Measurements from ENCODE around the gene DERA. TPM values are rescaled to one million over a fixed set of nuclear protein-coding genes. Genes with fewer than 3 reads are reported as not detected.
"Not testable (repeated sequence)": the region's sequence is repeated elsewhere in the genome, so short reads cannot be mapped to it uniquely, and the experiment has no call there.

The DERA gene
- total RNA-seq, 1 experiment from 2014 or later: 34.7 TPM

GRCh38 chr12:15928870-15929571, 17.9 kb downstream of the DERA start:
- Histone ChIP-seq H3K36me3 (replicated peaks; ENCODE audit: control insufficient read depth, insufficient read depth, low read length) (no peaks in the 10 kb centered on the region), H3K4me3 (ENCODE audit: insufficient read depth, low read depth, low read length) (no peak overlapping the region), H3K27me3 (ENCODE audit: control insufficient read depth, insufficient read depth, low read length) (no peaks in the 10 kb centered on the region)
- peak; percentile 42 for DNase-seq

GRCh38 chr12:15931590-15932053, 20.5 kb downstream of the DERA start:
- H3K27me3 ChIP-seq (ENCODE audit: control insufficient read depth, insufficient read depth, low read length): no peaks in the 10 kb centered on the region
- DNase-seq: no peak
- no peaks in the 10 kb centered on the region for H3K36me3 ChIP-seq (replicated peaks; ENCODE audit: control insufficient read depth, insufficient read depth, low read length)
- no peak overlapping the region for H3K4me3 ChIP-seq (ENCODE audit: insufficient read depth, low read depth, low read length)

GRCh38 chr12:15932327-15932726, 21.2 kb downstream of the DERA start:
- Histone ChIP-seq H3K36me3 (replicated peaks; ENCODE audit: control insufficient read depth, insufficient read depth, low read length) (no peaks in the 10 kb centered on the region), H3K27me3 (ENCODE audit: control insufficient read depth, insufficient read depth, low read length) (no peaks in the 10 kb centered on the region), H3K4me3 (ENCODE audit: insufficient read depth, low read depth, low read length) (no peak overlapping the region)
- DNase-seq: no peak

GRCh38 chr12:15932971-15933370, 21.8 kb downstream of the DERA start:
- Histone ChIP-seq H3K36me3 (replicated peaks; ENCODE audit: control insufficient read depth, insufficient read depth, low read length) (no peaks in the 10 kb centered on the region), H3K27me3 (ENCODE audit: control insufficient read depth, insufficient read depth, low read length) (no peaks in the 10 kb centered on the region), H3K4me3 (ENCODE audit: insufficient read depth, low read depth, low read length) (no peak overlapping the region)
- DNase-seq: no peak

GRCh38 chr12:15933751-15934150, 22.6 kb downstream of the DERA start:
- Histone ChIP-seq H3K36me3 (replicated peaks; ENCODE audit: control insufficient read depth, insufficient read depth, low read length) (no peaks in the 10 kb centered on the region), H3K4me3 (ENCODE audit: insufficient read depth, low read depth, low read length) (no peak overlapping the region), H3K27me3 (ENCODE audit: control insufficient read depth, insufficient read depth, low read length) (no peaks in the 10 kb centered on the region)
- DNase-seq: no peak

- H3K27me3 ChIP-seq (ENCODE audit: control insufficient read depth, insufficient read depth, low read length): no peaks in the 10 kb centered on the region
- DNase-seq: no peak
- H3K36me3 ChIP-seq (replicated peaks; ENCODE audit: control insufficient read depth, insufficient read depth, low read length): no peaks in the 10 kb centered on the region
- no peak overlapping the region for H3K4me3 ChIP-seq (ENCODE audit: insufficient read depth, low read depth, low read length)
These were observed 25.6 kb downstream of the DERA start for GRCh38 chr12:15936751-15937150.

GRCh38 chr12:15937902-15938301, 26.8 kb downstream of the DERA start:
- Histone ChIP-seq H3K36me3 (replicated peaks; ENCODE audit: control insufficient read depth, insufficient read depth, low read length) (no peaks in the 10 kb centered on the region), H3K4me3 (ENCODE audit: insufficient read depth, low read depth, low read length) (no peak overlapping the region), H3K27me3 (ENCODE audit: control insufficient read depth, insufficient read depth, low read length) (no peaks in the 10 kb centered on the region)
- no peak for DNase-seq

- no peaks in the 10 kb centered on the region for H3K36me3 ChIP-seq (replicated peaks; ENCODE audit: control insufficient read depth, insufficient read depth, low read length)
- H3K27me3 ChIP-seq (ENCODE audit: control insufficient read depth, insufficient read depth, low read length): no peaks in the 10 kb centered on the region
- no peak overlapping the region for H3K4me3 ChIP-seq (ENCODE audit: insufficient read depth, low read depth, low read length)
- no peak for DNase-seq
These were observed 28.0 kb downstream of the DERA start for GRCh38 chr12:15939111-15939510.

- no peak for DNase-seq
- H3K4me3 ChIP-seq (ENCODE audit: insufficient read depth, low read depth, low read length): no peak overlapping the region
- H3K27me3 ChIP-seq (ENCODE audit: control insufficient read depth, insufficient read depth, low read length): no peaks in the 10 kb centered on the region
- no peaks in the 10 kb centered on the region for H3K36me3 ChIP-seq (replicated peaks; ENCODE audit: control insufficient read depth, insufficient read depth, low read length)
These were observed 31.3 kb downstream of the DERA start for GRCh38 chr12:15942475-15942874.

GRCh38 chr12:15943519-15943918, 32.4 kb downstream of the DERA start:
- not testable (repeated sequence) for DNase-seq; H3K27me3 ChIP-seq (ENCODE audit: control insufficient read depth, insufficient read depth, low read length)

GRCh38 chr12:15948461-15948860, 37.3 kb downstream of the DERA start:
- H3K4me3 ChIP-seq (ENCODE audit: insufficient read depth, low read depth, low read length); DNase-seq; H3K36me3 ChIP-seq (replicated peaks; ENCODE audit: control insufficient read depth, insufficient read depth, low read length); H3K27me3 ChIP-seq (ENCODE audit: control insufficient read depth, insufficient read depth, low read length): not testable (repeated sequence)

More at GRCh38 chr12:15943519-15943918, 32.4 kb downstream of the DERA start:
- not testable (repeated sequence) for H3K36me3 ChIP-seq (replicated peaks; ENCODE audit: control insufficient read depth, insufficient read depth, low read length); H3K4me3 ChIP-seq (ENCODE audit: insufficient read depth, low read depth, low read length)

GRCh38 chr12:15955281-15955680, 44.1 kb downstream of the DERA start:
- Histone ChIP-seq H3K36me3 (replicated peaks; ENCODE audit: control insufficient read depth, insufficient read depth, low read length) (no peaks in the 10 kb centered on the region), H3K27me3 (ENCODE audit: control insufficient read depth, insufficient read depth, low read length) (no peaks in the 10 kb centered on the region), H3K4me3 (ENCODE audit: insufficient read depth, low read depth, low read length) (no peak overlapping the region)
- no peak for DNase-seq

- no peak for DNase-seq
- no peaks in the 10 kb centered on the region for H3K27me3 ChIP-seq (ENCODE audit: control insufficient read depth, insufficient read depth, low read length)
- H3K4me3 ChIP-seq (ENCODE audit: insufficient read depth, low read depth, low read length): no peak overlapping the region
- no peaks in the 10 kb centered on the region for H3K36me3 ChIP-seq (replicated peaks; ENCODE audit: control insufficient read depth, insufficient read depth, low read length)
These were observed 44.9 kb downstream of the DERA start for GRCh38 chr12:15956010-15956409.

- Histone ChIP-seq H3K36me3 (replicated peaks; ENCODE audit: control insufficient read depth, insufficient read depth, low read length) (no peaks in the 10 kb centered on the region), H3K27me3 (ENCODE audit: control insufficient read depth, insufficient read depth, low read length) (no peaks in the 10 kb centered on the region), H3K4me3 (ENCODE audit: insufficient read depth, low read depth, low read length) (no peak overlapping the region)
- DNase-seq: no peak
These were observed 45.5 kb downstream of the DERA start for GRCh38 chr12:15956413-15957185.

- no peak for DNase-seq
- H3K36me3 ChIP-seq (replicated peaks; ENCODE audit: control insufficient read depth, insufficient read depth, low read length): no peaks in the 10 kb centered on the region
- no peak overlapping the region for H3K4me3 ChIP-seq (ENCODE audit: insufficient read depth, low read depth, low read length)
- H3K27me3 ChIP-seq (ENCODE audit: control insufficient read depth, insufficient read depth, low read length): no peaks in the 10 kb centered on the region
These were observed 51.6 kb downstream of the DERA start for GRCh38 chr12:15962760-15963159.

Measured in H7 (cell line).